Bronchial epithelial cell (primary cell): Measurements from ENCODE around the gene TOP1. TPM values are rescaled to one million over a fixed set of nuclear protein-coding genes. Genes with fewer than 3 reads are reported as not detected.
A peak's percentile ranks its signal among the peaks of the same experiment; 100 is the strongest.

Experiments used
- DNase-seq: peaks from one replicate; pipeline ENCODE4 v3.0.0-alpha.2; 2010; ENCODE audit warnings: low read depth
- FAIRE-seq: peaks from 2 replicates; lab custom pipeline; 2011; peaks lifted over from hg19 to GRCh38; lab: Jason Lieb, UNC
- H3K27me3 ChIP-seq: 2 replicates; pipeline ENCODE4 v1.5.1; 2011; ENCODE audit warnings: low read length; ENCODE audit not compliant: control insufficient read depth, insufficient read depth
- H3K36me3 ChIP-seq: 2 replicates; pipeline ENCODE4 v1.5.1; 2011; ENCODE audit warnings: low read length; ENCODE audit not compliant: control insufficient read depth, insufficient read depth
- H3K4me3 ChIP-seq: 2 replicates; pipeline ENCODE4 v1.5.1; 2011; ENCODE audit warnings: mild to moderate bottlenecking, low read depth, low read length, control low read depth
- total RNA-seq: library from RNA; depleted of rRNA; stranded (reverse); fragments of >200 nt; gene quantifications from 2 replicates; pipeline ENCODE4 v1.2.1, GENCODE V29; 2014
- TF ChIP-seq, protein P1 (sequence below): IDR thresholded peaks from 2 replicates; pipeline ENCODE4 v1.5.1; 2011; ENCODE audit warnings: mild to moderate bottlenecking, moderate library complexity, low read length, control low read depth, inconsistent platforms; ENCODE audit not compliant: insufficient read depth, severe bottlenecking

The TOP1 gene
- total RNA-seq, 1 donor from 2014 or later: 18.2 TPM

DNA sequence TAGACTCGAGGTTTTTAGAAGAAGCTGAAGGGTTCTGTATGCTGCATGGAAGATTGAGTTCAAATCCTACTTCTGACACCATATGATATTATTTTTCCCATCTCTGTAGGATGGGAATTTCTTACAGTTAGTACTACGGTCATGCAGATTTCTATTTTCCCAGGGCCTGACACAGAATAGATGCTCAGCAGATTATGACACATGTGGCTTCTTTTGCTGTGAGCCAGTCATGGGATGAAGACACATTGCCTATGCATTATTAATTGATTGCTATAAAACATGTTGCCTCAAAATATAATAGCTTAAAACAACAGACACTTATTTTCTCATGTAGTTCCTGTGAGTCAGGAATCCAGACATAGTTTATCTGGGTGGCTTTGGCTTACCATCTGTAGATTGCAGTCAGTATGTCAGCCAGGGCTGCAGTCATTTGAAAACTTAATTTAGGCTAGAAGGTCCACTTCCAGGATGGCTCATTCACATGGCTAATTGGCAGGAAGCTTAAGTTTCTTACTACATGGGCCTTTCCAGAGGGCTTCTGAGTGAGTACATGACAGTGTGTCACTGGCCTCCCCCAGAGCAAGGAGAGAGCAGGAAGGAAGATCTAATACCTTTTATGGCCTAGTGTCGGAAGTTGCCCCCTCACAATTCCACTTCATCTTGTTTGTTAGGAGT is 29.5 kb downstream of the TOP1 start:
- H3K4me3 ChIP-seq: no peak overlapping the region
- DNase-seq (peak; percentile 85), FAIRE-seq (no peak)
- peaks cover 9% of the 10 kb centered on the region for H3K36me3 ChIP-seq
- TF ChIP-seq, protein P1, sequence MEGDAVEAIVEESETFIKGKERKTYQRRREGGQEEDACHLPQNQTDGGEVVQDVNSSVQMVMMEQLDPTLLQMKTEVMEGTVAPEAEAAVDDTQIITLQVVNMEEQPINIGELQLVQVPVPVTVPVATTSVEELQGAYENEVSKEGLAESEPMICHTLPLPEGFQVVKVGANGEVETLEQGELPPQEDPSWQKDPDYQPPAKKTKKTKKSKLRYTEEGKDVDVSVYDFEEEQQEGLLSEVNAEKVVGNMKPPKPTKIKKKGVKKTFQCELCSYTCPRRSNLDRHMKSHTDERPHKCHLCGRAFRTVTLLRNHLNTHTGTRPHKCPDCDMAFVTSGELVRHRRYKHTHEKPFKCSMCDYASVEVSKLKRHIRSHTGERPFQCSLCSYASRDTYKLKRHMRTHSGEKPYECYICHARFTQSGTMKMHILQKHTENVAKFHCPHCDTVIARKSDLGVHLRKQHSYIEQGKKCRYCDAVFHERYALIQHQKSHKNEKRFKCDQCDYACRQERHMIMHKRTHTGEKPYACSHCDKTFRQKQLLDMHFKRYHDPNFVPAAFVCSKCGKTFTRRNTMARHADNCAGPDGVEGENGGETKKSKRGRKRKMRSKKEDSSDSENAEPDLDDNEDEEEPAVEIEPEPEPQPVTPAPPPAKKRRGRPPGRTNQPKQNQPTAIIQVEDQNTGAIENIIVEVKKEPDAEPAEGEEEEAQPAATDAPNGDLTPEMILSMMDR: no peak
- no peaks in the 10 kb centered on the region for H3K27me3 ChIP-seq

DNA sequence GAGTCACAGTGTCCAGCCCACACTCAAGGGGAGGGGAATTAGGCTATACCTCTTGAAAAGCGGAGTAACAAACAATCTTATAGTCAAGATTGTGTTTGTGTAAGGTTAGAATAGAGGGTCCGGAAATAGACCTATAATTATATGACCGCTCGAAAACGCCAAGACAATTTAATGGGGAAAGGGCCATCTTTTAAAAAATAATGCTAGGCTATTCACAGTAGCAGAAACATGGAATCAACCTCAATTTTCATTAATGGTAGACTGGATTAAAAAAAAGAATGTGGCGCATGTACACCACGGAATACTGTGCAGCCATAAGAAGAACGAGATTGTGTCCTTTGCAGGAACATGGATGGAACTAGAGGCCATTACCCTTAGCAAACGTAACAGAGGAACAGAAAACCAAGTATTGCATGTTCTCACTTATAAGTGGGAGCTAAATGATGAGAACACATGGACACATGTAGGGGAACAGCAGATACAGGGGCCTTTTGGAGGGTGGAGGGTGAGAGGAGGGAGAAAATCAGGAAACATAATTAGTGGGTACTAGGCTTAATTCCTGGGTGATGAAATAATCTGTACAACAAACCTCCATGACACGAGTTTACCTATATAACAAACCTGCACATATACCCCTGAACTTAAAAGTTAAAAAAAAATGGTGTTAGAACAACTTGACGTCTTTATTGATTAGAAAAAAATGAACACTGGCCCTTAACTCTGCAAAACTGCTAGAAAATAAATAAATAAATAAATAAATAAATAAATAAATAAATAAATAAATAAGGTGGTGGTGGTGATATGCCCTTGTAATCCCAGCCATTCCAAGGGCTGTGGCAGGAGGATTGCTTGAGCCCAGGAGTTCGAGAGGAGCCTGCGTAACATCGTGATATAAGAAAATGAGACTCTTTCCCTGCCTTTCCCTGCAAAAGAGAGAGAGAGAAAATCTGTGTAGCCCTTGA is 30.3 kb downstream of the TOP1 start:
- no peak for DNase-seq
- TF ChIP-seq, protein P1: no peak
- H3K27me3 ChIP-seq: no peaks in the 10 kb centered on the region
- H3K4me3 ChIP-seq: no peak overlapping the region
- no peak for FAIRE-seq
- H3K36me3 ChIP-seq: peaks cover 9% of the 10 kb centered on the region

DNA sequence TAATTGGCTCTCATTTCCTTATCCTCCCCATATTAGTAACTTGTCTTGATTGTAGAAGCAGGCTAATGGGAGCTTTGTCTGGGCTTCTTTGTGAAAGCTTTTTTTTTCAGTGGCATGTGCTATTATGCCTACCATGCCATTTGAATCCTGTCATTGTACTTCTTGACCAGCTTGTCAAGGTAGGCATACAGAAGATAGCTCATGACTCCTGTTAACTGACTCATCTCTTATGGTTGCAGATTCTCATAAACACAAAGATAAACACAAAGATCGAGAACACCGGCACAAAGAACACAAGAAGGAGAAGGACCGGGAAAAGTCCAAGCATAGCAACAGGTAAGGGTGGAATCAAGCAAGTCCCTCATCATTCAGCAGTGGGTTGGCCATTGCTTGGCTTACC is 32.5 kb downstream of the TOP1 start:
- FAIRE-seq (no peak), DNase-seq (peak; percentile 23)
- H3K27me3 ChIP-seq: no peaks in the 10 kb centered on the region
- TF ChIP-seq, protein P1: no peak
- H3K4me3 ChIP-seq: no peak overlapping the region
- H3K36me3 ChIP-seq: peaks cover 11% of the 10 kb centered on the region

DNA sequence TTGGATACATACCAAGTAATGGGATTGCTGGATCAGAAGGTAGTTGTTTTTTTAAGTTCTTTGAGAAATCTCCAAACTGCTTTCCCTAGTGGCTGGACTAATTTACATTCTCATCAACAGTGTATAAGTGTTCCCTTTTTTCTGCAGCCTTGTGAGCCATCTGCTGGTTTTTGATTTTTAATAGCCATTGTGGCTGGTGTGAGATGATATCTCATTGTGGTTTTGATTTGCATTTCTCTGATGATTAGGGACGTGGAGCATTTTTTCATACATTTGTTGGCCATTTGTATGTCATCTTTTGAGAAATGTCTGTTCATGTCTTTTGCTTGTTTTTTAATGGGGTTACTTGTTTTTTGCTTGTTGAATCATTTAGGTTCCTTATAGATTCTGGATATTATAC is 34.8 kb downstream of the TOP1 start:
- no peak for DNase-seq
- TF ChIP-seq, protein P1: no peak
- FAIRE-seq: no peak
- peaks cover 19% of the 10 kb centered on the region for H3K36me3 ChIP-seq
- H3K4me3 ChIP-seq: no peak overlapping the region
- H3K27me3 ChIP-seq: no peaks in the 10 kb centered on the region

DNA sequence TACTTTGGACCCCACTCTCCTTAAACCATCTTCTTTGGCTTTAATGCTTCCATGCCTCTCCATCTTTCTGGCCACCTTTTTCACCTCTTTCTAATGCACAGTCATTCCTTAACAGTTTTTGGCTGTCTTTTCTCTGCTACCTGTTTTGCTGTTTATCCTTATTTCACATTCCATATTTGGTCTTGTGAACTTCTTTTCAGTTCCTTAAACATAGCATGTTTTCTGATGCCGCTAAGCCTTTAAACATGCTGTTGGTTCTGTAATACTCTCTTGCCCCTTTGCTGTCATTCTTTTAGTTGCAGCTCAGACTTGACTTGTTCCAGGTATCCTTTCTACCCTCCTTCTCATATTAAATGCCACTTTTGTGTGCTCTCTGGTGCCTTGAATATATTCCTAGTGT is 35.8 kb downstream of the TOP1 start:
- TF ChIP-seq, protein P1: no peak
- no peaks in the 10 kb centered on the region for H3K27me3 ChIP-seq
- DNase-seq: no peak
- peaks cover 19% of the 10 kb centered on the region for H3K36me3 ChIP-seq
- H3K4me3 ChIP-seq: no peak overlapping the region
- no peak for FAIRE-seq
